KOPT-K1 (cell line): ENCODE measurements around the gene CYP2W1.
"Not testable (repeated sequence)": the region's sequence is repeated elsewhere in the genome, so short reads cannot be mapped to it uniquely, and the experiment has no call there.

ENCODE experiments used
- H3K27ac ChIP-seq: fragments of 200-600 bp; sonication (generic); 2 replicates; pipeline ENCODE4 v1.5.1; 2016; ENCODE audit warnings: antibody characterized with exemption, mild to moderate bottlenecking, low read depth, low read length; ENCODE audit not compliant: poor library complexity, severe bottlenecking
- H3K36me3 ChIP-seq: fragments of 200-600 bp; sonication (generic); 2 replicates; pipeline ENCODE4 v1.5.1; 2017; ENCODE audit warnings: antibody characterized with exemption, mild to moderate bottlenecking, low read length, moderate library complexity; ENCODE audit not compliant: insufficient read depth
- H3K9me3 ChIP-seq: fragments of 200-600 bp; sonication (generic); 2 replicates; pipeline ENCODE4 v1.5.1; 2017; ENCODE audit warnings: antibody characterized with exemption, low read length, mild to moderate bottlenecking; ENCODE audit not compliant: insufficient read depth, poor library complexity, severe bottlenecking

The CYP2W1 gene

DNA sequence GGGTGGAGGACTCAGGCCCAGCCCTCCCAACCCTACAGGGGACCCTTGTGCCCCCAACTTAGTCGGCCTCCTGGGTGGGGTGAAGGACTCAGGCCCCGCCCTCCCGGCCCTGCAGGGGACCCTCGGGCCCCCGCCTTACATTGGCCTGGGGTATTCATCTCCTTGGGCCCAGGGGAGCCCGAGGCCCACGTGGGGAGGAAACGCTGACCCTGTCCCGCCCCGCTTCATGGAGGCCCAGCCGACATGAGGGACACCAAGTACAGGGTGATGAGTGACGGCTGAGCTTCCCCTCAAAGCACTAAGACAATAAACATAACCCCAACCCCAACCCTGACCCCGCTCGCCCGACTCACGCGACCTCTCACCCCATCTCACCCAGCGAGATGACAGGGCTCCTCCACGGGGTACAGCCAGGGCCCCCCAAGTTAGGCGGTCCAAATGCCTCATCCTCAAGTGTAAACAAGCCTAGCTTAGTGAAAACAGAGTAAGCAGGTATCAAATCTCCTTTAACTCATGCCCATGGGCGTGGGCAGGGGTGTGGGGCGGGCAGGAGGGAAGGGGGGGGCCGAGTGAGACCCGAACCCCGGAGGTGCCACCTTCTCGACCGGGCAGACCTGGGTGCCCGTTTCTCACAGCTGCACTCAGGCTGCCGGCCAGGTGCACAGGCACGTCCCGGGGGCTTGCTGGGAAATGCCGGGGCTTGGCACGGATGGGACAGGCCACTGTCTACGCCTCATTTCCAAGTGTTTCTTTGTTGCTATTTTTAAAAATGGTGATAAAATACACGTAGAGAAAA, 8.2 kb downstream of the CYP2W1 start:
- Histone ChIP-seq H3K9me3 (no peaks in the 10 kb centered on the region), H3K36me3 (no peaks in the 10 kb centered on the region), H3K27ac (no peak overlapping the region)

- Histone ChIP-seq H3K27ac (no peak overlapping the region), H3K36me3 (no peaks in the 10 kb centered on the region), H3K9me3 (no peaks in the 10 kb centered on the region)
Measured at GRCh38 chr7:991729-992656, 9.0 kb downstream of the CYP2W1 start.

- no peak overlapping the region for H3K27ac ChIP-seq
Measured at GRCh38 chr7:992709-993607, 10.0 kb downstream of the CYP2W1 start.

GRCh38 chr7:994592-995308, 11.8 kb downstream of the CYP2W1 start:
- Histone ChIP-seq H3K36me3 (no peaks in the 10 kb centered on the region; the same call in 1 of the 2 replicates), H3K27ac (no peak overlapping the region), H3K9me3 (no peaks in the 10 kb centered on the region)

More at GRCh38 chr7:992709-993607, 10.0 kb downstream of the CYP2W1 start:
- Histone ChIP-seq H3K36me3 (no peaks in the 10 kb centered on the region), H3K9me3 (no peaks in the 10 kb centered on the region)

DNA sequence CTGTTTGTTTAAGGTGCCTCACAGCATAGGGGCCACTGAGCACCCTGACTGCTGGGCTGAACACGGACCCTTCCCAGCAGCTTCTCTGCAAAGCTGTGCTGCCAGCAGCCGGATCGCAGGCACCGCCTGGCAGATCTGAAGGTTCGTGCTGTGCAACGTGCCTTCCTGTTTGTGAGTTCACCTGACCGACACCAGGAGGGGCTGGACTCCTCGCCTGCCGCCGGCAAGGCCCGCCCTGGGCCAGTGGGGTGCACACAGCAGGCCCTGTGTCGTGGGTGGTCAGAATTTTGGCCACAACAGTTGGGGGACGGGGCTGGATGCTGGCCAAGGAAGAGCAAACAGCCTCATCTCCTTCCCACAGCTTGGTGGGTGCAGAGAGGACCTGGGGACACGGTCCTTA, 12.6 kb downstream of the CYP2W1 start:
- no peaks in the 10 kb centered on the region; the same call in 1 of the 2 replicates for H3K36me3 ChIP-seq
- no peaks in the 10 kb centered on the region for H3K9me3 ChIP-seq
- no peak overlapping the region for H3K27ac ChIP-seq

GRCh38 chr7:996079-996872, 13.3 kb downstream of the CYP2W1 start:
- no peak overlapping the region for H3K27ac ChIP-seq
- no peaks in the 10 kb centered on the region; the same call in 1 of the 2 replicates for H3K36me3 ChIP-seq
- no peaks in the 10 kb centered on the region for H3K9me3 ChIP-seq

DNA sequence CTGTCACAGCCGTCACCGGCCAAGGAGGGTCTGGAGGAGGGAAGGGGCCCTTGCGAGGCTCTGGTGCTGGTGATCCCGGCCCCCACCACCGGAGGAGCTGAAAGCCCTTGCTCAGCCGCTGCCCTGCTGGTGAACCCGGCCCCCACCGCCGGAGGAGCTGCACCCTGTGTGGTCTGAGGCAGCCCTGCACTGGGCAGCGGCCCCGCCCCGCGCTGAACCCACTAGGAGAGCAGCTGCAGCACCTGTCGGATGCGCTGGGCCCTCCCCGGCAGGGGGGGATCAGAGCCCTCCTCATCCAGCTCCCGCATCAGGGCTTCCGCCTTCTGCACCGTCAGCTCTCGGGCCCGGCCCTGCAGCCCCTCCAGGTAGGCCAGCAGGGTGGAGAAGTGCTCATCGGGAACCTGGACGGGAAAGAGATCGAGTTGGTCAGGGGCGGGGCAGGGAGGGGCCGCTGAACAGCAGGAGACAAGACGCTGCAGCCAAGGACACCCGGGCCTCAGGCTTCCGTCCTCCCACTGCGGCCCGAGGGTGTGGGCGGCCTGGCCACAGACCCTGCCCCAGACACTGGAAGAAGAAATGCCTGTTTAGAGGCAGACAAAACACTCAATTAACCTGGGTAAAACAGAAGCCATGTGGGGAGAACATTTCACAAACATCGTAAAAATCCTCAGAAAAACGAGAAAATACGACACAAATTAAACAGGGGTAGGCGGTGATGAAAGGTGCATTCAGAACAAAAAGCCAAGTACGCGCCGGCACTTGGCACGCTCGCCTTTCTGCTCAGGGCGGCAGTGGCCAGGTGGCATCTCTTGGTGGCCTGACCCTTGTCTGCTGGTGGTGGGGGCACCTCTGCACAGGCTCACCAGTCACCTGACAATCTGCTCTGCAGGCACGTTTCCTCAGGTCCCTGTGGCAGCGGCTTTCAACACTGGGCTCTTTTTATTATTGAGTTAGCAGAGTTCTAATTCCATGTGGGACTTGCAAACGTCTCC, 14.7 kb downstream of the CYP2W1 start:
- no peaks in the 10 kb centered on the region; the same call in 1 of the 2 replicates for H3K36me3 ChIP-seq
- H3K27ac ChIP-seq = no peak overlapping the region
- H3K9me3 ChIP-seq = no peaks in the 10 kb centered on the region

- Histone ChIP-seq H3K9me3 (no peaks in the 10 kb centered on the region), H3K27ac (no peak overlapping the region), H3K36me3 (no peaks in the 10 kb centered on the region; the same call in 1 of the 2 replicates)
Measured at GRCh38 chr7:999149-999879, 16.3 kb downstream of the CYP2W1 start.

GRCh38 chr7:999941-1000935, 17.3 kb downstream of the CYP2W1 start:
- Histone ChIP-seq H3K36me3 (no peaks in the 10 kb centered on the region; the same call in 1 of the 2 replicates), H3K27ac (no peak overlapping the region), H3K9me3 (no peaks in the 10 kb centered on the region)

DNA sequence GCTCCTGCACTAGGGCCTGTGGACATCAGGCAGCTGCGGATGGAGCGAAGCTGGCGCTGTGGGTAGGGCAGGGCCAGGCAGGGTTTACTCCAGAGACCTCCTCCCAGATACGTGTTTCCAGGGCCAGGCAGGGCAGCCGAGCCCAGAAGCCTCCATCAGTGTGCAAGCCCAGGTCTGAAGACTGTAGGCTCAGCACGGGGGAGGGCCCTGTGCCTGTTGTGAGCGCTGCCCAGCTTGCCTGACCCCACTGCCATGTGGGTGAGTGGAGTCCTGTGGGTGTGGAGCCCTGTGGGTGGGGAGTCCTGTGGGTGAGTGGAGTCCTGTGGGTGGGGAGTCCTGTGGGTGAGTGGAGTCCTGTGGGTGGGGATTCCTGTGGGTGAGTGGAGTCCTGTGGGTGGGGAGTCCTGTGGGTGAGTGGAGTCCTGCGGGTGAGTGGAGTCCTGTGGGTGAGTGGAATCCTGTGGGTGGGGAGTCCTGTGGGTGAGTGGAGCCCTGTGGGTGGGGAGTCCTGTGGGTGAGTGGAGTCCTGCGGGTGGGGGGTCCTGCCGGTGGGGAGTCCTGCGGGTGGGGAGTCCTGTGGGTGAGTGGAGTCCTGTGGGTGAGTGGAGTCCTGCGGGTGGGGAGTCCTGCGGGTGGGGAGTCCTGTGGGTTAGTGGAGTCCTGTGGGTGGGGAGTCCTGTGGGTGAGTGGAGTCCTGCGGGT, 18.2 kb downstream of the CYP2W1 start:
- not testable (repeated sequence) for H3K27ac ChIP-seq, H3K9me3 ChIP-seq, H3K36me3 ChIP-seq

DNA sequence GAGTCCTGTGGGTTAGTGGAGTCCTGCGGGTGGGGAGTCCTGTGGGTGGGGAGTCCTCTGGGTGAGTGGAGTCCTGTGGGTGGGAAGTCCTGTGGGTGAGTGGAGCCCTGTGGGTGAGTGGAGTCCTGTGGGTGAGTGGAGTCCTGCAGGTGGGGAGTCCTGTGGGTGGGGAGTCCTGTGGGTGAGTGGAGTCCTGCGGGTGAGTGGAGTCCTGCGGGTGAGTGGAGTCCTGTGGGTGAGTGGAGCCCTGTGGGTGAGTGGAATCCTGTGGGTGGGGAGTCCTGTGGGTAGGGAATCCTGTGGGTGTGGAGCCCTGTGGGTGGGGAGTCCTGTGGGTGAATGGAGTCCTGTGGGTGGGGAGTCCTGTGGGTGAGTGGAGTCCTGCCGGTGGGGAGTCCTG, 19.0 kb downstream of the CYP2W1 start:
- not testable (repeated sequence) for H3K9me3 ChIP-seq, H3K27ac ChIP-seq, H3K36me3 ChIP-seq
